Stimulated activated CD8-positive, alpha-beta memory T cell treated with anti-CD3 and anti-CD28 coated beads, Interleukin-7, amount 100 ng/mL, for 48 hours (primary cell): ENCODE results near the gene HADHA.

Experiments used
- DNase-seq, 2 donors: peaks; one replicate each; pipeline ENCODE4 v3.0.0-alpha.2; 2020; ENCODE audit warnings: low read depth in 1 of 2; ENCODE audit errors: extremely low read depth in 1 of 2

HADHA gene

DNA sequence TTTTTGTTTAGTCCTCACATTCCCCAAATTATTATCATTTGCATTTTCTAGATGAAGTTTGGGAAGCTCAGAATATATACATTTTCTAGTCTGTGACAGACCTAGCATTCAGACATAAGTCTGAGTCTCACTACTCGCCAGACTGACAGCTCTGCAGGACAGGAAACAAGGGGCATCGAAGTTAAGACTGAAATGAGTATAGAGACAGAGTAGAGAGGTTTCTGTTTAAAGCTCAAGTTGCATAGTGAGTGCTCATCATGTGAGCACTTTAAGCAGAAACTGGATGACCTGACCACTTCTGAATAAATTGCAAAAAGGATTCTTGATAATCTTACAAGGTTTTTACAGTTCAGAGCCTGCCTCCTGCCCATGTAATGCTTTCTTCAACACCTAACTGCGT is 1.4 kb upstream of the HADHA start:
- DNase-seq: no peak

DNA sequence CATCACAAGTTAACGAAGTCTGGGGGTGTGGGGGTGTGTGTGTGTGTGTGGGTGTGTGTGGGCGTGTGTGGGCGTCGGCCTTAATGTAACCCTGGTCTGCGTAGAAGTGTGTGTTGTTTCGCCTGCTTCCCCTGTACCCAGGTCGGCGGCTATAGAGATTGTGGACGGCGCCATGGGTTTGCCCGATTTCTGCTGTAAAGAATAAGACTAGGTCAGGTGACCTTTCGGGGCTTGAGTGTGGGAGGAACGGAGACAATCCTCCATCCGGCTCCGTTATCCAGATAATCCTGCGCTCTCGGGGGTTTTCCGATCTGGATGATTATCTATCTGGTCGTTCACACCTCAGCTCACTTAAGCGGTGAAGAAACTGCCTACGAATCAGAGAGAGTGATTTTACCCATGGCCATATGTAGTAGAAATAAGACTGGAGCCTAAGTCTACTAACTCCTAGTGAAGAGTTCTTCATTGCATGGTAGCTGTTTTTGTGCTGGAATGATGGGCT is 850 bp upstream of the HADHA start:
- DNase-seq: peak in 1 of 2 donors; percentile 34

DNA sequence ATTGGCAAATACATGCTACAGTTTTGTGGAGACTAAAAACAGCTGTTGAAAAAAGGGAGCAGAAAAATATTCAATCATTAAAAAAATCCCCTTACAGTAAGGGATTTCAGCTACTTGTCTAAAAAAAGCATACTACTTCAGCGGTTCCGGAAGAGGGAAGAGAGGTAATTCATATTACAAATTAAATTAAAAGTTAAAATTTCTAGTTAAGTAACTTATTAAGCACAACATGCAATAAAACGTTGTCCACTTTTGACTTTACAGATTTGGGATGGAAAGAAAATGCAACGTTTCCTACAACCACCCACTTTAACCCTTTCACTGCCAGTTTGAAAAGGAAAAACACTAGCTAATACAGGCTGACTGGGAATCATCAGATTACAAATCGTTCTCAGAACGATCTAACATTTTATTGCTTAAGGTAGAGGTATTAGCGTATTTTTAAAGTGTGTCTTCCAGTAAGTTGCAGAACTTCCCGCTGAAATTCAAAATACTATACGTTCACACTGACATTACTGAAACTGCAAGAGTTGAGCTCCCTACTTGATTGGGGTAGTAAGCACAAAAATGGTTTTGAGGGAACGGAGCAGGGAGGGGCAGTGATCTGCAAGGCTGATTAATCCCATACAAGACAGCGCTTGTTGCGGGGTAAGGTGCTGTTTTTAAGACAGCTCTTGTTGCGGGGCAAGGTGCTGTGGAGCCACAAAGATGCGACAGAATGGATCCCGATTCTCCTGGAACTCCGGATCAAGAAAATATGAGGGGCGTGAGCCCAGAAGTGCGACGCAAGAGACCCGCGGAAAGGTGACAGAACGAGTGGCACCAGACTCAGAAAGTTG is 743 bp downstream of the HADHA start:
- no peak for DNase-seq

DNA sequence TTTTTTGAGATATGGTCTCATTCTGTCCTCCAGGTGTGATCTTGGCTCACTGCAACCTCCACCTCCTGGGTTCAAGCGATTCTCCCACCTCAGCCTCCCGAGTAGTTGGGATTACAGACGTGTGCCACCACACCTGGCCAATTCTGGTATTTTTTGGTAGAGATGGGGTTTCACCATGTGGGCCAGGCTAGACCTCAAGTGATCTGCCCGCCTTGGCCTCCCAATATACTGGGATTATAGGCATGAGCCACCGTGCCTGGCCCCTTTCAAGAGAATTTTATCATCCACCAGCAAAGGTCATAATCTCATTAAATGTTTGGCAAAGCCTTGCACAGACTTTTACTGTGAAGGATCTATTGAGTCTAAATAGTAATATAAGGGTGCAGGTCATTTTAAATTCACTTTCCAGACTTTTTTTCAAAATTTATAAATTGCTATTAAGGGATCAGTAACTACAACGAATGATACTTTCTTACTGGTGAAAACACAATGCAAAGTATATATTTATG is 2.5 kb downstream of the HADHA start:
- no peak for DNase-seq

DNA sequence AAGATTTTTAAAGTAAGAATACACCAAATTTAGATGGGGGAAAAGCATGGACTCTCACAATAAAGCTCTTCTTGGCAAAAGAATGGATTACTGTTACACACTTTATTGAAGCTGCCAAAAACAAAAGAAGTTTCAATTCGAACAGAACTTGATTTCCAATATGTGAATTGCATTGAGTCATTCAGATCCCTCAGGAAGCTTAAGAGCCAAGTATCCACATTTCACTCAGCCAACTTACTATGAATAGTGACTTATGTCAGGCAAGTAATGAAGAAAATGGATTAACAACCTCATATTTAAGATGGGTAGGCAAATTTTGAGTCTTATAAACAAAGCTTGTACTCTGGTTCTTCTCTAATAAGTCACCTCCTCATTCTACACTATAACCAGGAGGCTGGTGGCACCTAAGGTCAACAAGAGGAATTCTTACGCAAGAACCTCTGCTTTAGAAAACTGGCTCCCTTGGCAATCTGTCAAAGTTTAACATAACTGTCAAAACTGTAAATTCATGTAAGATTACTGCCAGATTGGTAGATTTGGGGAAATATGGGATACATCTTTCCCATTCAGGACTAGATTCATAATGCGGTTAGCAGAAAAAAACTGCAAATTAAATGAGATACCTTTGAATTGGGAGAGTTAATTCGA is 6.0 kb downstream of the HADHA start:
- no peak for DNase-seq

DNA sequence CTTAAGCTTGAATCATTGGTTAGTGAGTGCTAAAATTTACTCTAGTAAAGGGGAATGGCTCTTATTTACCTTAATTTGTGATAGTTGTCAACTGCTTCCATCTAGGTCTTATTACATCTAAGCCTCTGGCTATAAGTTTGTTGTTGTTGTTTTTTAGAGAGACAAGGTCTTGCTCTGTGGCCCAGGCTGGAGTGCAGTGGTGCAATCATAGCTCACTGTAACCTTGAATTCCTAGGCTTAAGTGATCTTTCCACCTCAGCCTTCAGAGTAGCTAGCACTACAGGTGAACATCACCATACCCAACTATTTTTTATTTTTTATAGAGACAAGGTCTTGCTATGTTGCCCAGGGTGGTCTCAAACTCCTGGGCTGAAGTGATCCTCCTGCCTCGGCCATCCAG is 6.6 kb downstream of the HADHA start:
- no peak for DNase-seq

DNA sequence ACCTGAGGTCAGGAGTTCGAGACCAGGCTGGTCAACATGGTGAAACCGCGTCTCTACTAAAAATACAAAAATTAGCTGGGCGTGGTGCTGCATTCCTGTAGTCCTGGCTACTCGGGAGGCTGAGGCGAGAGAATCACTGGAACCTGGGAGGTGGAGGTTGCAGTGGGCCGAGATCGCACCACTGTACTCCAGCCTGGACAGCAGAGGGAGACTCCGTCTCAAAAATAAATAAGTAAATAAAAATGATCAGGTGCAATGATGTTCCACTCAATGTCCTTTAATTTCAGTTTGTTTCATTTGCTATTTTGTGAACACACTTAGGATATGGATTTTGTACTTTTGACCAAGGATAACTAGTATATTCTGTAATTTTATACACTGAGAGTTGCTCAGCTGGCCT is 9.3 kb downstream of the HADHA start:
- no peak for DNase-seq

DNA sequence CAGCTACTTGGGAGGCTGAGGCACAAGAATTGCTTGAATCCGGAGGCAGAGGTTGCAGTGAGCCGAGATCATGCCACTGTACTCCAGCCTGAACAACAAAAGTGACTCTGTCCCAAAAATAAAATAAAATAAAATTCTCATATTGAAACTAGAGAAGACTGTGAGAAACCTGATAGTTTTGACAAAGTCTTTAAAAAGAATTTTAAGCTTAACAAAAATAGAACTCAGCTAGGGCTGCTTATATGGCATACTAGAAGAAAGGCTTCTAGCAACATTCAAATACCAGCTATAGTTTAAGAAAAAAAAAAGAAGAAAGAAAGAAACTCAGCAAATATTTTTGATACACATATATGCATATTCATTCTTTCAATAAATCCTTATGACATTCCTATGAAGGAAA is 13.6 kb downstream of the HADHA start:
- no peak for DNase-seq

DNA sequence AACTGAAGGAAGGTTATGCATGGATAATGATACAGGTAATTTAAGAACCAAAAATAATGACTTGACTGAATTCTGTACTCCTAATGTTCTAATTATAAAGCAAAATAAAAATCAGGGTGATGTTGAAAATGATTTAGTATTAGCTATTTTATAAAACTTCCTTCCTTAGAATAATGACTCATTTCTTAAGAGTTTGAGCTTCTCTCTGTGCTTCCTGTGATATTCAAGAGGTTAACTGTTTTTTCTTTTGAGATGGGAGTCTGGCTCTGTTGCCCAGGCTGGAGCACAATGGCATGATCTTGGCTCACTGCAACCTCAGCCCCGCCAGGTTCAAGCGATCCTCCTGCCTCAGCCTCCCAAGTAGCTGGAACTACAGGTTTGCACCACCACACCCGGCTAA is 14.8 kb downstream of the HADHA start:
- DNase-seq: no peak

DNA sequence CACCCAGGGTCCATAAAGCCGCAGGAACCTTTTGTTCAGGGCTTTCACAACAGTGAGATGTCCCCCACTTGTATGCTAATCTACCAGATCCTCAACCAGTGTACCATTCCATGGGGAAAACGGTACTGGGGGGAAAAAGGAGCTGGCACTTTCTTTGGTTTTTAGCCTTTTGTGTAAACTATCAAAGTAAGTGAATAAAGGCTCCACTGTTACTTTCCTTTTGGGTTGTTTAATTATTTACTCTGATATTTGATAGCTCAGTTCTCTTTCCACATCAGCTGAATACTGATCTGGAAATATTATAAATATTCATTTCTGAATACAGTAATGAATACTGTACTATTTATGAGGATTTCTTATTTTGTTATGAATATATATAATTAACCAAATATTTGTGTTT is 20.3 kb downstream of the HADHA start:
- DNase-seq: no peak

DNA sequence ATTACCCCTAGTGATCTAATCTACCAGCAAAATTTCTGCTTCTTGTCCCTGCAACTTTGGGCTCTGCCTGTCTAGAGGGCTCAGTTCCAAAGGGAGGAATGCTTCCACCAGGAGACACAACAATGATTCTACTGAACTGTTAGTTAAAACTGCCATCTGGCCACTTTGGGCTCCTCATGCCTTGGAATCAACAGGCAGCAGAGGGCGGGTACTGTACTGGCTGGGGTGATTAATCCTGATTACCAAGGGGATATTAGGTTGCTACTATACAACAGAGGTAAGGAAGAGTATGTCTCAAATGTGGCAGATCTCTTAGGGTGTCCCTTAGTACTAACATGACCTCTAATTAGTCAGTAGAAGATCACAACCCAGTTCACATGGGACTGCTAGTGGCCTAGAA is 21.4 kb downstream of the HADHA start:
- DNase-seq: no peak

DNA sequence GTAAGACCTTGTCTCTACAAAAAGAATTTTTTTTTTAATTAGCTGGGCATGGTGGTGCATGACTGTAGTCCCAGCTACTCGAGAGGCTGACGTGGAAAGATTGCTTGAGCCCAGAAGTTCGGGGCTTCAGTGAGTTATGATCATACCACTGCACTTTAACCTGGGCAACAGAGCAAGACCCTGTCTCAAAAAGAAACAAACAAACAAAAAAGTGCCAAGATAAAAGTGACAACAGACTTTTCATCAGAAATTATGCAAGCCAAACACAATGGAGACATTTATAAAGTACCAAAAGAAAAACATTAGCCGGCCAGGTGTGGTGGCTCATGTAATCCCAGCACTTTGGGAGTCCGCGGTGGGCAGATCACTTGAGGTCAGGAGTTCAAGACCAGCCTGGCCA is 26.7 kb downstream of the HADHA start:
- DNase-seq: no peak

DNA sequence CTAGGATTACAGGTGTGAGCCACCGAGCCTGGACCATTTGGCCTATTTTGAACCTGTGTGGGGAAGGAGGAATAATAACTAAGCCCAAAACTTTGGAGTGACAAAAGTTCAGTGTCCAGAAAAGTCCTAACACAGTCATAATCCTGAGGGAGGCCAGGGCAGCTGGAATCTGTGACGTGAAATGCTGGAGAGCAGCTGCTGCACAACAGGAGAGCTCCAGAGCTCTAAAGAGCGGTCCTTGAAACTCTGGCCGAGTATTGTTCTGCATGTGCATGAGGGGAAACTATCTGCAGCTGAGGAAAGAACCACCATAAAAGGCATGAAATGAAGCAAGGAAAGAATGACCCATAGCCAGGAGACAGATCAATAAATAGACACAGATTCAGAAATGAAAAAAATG is 27.8 kb downstream of the HADHA start:
- DNase-seq: no peak

DNA sequence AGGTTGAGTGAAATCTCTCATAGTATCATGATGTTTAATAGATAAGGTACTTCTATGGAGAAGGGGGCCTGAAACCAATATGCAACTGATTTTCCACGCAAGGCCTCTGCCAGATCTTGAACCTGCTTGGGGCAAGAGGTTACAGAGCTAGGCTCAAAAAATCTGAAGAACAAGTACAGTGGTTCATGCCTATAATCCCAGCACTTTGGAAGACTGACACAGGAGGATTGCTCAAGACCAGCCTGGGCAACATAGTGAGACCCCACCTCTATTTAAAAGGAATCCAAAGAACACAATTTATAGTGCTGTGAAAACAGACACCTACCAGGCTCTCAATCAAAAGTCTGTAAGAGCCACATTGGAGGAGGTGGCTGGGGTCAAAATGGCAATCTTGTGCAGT is 28.6 kb downstream of the HADHA start:
- no peak for DNase-seq

DNA sequence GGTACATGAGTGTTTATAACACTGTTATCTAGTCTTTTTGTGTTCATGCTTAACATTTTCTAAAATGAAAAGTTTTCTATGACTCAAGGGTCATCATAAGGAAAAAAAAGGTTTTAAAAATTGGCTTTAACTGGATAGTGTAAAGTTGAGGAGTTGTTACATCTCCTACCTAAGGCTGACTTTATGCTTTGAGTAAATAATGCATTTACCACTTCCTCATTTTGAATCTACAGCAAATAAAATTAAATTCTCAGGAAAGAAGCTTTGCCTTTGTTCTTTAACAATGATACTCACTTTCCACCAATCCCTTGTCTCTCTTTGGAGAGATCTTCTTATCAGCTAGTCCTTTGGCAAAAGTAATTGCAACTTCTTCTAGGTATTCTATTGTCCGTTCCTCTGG is 29.7 kb downstream of the HADHA start:
- DNase-seq: no peak

DNA sequence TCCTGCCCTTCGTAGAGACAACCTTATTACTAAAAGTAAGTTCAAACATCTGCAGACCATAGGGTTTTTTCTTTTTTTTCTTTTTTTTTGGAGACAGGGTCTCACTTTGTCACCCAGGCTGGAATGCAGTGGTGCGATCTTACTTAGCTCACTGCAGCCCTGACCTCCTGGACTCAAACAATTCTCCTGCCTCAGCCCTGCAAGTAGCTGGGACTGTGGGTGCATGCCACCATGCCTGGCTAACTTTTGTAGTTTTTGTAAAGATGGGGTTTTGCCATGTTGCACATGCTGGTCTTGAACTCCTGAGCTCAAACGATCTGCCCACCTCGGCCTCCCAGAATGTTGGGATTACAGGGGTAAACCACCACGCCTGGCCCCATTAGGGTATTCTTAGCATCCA is 32.4 kb downstream of the HADHA start:
- DNase-seq: no peak

DNA sequence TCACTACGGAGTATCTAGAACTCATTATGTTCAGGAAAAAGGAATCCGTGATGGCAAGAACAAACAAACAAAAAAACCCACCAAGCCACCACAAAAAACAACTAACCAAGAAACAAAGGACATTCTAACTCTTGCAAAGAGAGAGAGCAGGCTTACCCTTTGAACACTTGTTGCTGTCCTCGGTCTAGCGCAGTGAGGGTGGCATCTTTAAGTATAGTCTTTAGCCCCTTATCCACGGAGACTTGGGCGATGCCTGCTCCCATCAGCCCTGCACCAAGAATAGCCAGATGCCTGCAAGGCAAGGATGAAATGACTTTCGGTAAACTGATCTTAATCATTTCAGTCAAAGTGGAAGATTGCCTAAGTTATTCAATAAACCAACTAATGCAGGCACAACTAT is 40.5 kb downstream of the HADHA start:
- DNase-seq: no peak

DNA sequence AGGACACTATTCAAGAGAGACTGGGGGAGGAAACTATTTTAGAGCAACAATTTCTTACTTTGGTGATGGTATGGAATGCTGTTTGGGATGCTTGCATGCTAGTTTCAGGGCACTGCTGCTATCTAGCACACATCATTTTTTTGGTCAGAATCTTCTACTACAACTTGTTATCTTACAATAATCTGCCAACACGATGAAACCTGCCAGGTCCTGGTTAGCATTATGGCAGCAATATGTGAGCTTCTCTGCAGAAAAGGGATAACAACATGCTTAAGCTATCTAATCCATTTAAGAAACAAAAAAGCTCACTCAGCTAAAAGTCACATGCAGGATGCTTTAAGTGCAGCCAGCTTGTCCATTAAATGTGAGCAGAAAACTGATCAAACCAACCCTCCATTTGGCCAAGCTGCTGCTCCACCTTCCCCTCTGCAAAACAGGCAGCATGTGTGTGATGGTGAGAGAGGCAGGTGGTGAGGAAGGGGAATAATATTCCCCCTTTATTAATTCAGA is 41.4 kb downstream of the HADHA start:
- DNase-seq: no peak

DNA sequence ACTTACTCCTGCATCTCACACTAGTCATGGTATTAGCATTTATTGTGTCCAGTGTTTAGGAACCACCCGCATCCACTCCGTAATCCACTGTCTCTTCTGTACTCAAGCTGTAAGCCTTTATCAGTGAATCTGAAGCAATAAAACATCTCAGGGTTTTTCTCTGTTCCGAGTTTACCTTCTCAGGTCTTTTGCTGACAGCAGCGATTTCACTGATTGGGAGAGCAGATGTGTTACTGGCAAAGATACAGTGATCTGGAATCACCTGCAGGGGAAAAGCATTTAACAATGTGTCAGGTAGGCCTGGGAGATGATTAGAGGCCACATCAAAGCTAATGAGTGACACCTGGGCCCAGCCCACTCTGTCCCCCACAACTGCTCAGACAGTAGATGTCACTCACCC is 46.9 kb downstream of the HADHA start:
- DNase-seq: no peak

DNA sequence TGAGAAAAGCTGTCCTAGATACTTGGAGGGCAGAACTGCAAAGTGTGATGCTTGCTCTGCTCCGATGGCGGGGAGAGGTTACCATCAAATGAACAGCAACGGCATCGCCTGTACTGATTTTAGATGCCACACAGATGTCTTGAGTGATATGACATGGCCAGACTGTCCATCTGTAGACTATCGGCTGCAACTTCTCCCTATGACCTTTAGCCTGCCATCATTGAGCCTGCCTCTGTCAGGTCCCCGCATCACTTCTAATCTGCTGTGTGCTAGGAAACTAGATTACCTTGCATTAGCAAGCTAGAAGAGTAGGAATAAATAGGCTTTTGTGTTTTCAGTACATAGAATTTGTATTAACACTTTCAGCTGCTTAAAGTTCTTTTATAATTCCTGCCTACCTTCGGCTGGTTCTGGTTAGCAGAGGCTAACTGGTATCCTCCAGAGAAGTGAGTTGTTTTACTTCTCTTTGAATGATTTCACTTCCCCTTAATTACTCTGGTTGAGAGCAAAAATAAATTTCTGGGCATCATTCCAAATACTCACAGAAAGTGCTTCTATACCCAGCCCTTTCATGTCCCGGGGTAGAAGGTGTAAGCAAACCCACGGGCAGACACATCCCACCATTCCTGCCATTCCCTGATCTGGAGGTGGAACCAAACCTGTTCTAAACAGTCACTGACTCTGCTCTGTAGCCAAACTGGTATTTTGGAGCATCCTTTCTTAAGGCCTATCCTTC is 47.6 kb downstream of the HADHA start:
- DNase-seq: no peak
